GM18511 (cell line): ENCODE data around the gene NUCKS1.

Source experiments
- ATAC-seq: cut with Tn5 transposase; IDR thresholded peaks from one replicate; pipeline ENCODE4 v1.9.1; 2021; ENCODE audit warnings: mild to moderate bottlenecking, moderate library complexity; ENCODE audit not compliant: unreplicated experiment

Gene NUCKS1

GRCh38 chr1:205703072-205703471 lies 46.9 kb downstream of the NUCKS1 start:
- no peak for ATAC-seq

GRCh38 chr1:205701891-205702290 lies 48.1 kb downstream of the NUCKS1 start:
- ATAC-seq: no peak

- ATAC-seq: no peak
These were observed 48.6 kb downstream of the NUCKS1 start for GRCh38 chr1:205701420-205701819.

GRCh38 chr1:205700865-205701401 lies 49.0 kb downstream of the NUCKS1 start:
- ATAC-seq: no peak

- ATAC-seq: no peak
These were observed 50.6 kb downstream of the NUCKS1 start for GRCh38 chr1:205699416-205699815.

- no peak for ATAC-seq
These were observed 51.1 kb downstream of the NUCKS1 start for GRCh38 chr1:205698921-205699320.

- ATAC-seq: no peak
These were observed 56.5 kb downstream of the NUCKS1 start for GRCh38 chr1:205693421-205693991.

GRCh38 chr1:205692423-205692822 lies 57.6 kb downstream of the NUCKS1 start:
- ATAC-seq: no peak

GRCh38 chr1:205690122-205690756 lies 59.7 kb downstream of the NUCKS1 start:
- ATAC-seq: no peak

GRCh38 chr1:205689479-205689878 lies 60.5 kb downstream of the NUCKS1 start:
- no peak for ATAC-seq

GRCh38 chr1:205688171-205689080 lies 61.6 kb downstream of the NUCKS1 start:
- no peak for ATAC-seq

- no peak for ATAC-seq
These were observed 62.7 kb downstream of the NUCKS1 start for GRCh38 chr1:205687242-205687641.

- ATAC-seq: no peak
These were observed 68.6 kb downstream of the NUCKS1 start for GRCh38 chr1:205681364-205681763.

- no peak for ATAC-seq
These were observed 69.7 kb downstream of the NUCKS1 start, which contains the start of gene SLC45A3 for GRCh38 chr1:205680073-205680851. TSS of gene SLC45A3 (minus strand) at chr1:205680509. CDS start at chr1:205664656, 15,853 bp downstream.

GRCh38 chr1:205678286-205679111 lies 71.5 kb downstream of the NUCKS1 start:
- no peak for ATAC-seq

GRCh38 chr1:205677167-205677566 lies 72.8 kb downstream of the NUCKS1 start:
- no peak for ATAC-seq

- ATAC-seq: no peak
These were observed 73.4 kb downstream of the NUCKS1 start for GRCh38 chr1:205676597-205676996.

GRCh38 chr1:205676002-205676401 lies 74.0 kb downstream of the NUCKS1 start:
- ATAC-seq: no peak

GRCh38 chr1:205675247-205675646 lies 74.7 kb downstream of the NUCKS1 start:
- ATAC-seq: no peak

- no peak for ATAC-seq
These were observed 77.0 kb downstream of the NUCKS1 start for GRCh38 chr1:205672970-205673369.
